Measurements from ENCODE around the gene C1orf87. TPM values are rescaled to one million over a fixed set of nuclear protein-coding genes. Genes with fewer than 3 reads are reported as not detected.

Gene C1orf87
- total and polyA plus RNA-seq, 2 donors (not counting 1 experiment from before 2014, with no cell fraction given), result 0.10 to 0.50 TPM

DNA sequence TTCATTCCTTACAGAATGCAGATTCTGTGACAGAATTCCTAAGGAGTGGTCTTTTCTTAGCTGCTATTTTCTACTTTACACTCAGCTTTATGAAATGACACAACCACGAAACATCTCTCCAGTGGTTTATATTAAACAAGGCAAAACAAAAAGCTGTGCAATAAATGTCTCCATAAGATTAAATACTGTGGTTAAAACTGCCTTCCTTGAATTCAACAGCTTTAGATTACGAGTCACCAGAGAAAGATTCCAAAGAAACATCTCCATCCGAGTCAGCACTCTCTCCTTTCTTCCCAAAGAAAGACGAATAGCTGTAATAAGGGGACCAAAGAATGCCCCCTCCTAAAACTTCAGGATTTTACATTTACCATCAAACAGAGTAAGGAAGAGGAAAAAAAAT lies 4.6 kb upstream of the C1orf87 start:
- Histone ChIP-seq H3K79me2 (ENCODE audit: control insufficient read depth, insufficient read depth, low read length) (no peaks in the 10 kb centered on the region), H3K4me1 (ENCODE audit: control insufficient read depth, extremely low read depth, insufficient read depth, low read length) (no peaks in the 10 kb centered on the region), H3K27me3 (ENCODE audit: control insufficient read depth, insufficient read depth, low read length) (no peaks in the 10 kb centered on the region), H3K9ac (ENCODE audit: insufficient read depth, low read length) (no peak overlapping the region), H3K9me3 (ENCODE audit: control insufficient read depth, insufficient read depth, low read depth, low read length) (no peaks in the 10 kb centered on the region), H3K36me3 (ENCODE audit: control insufficient read depth, insufficient read depth, low read length) (no peaks in the 10 kb centered on the region), H3K27ac (ENCODE audit: insufficient read depth, low read length) (no peak overlapping the region), H4K20me1 (ENCODE audit: control insufficient read depth, extremely low read depth, insufficient read depth, low read length) (no peaks in the 10 kb centered on the region), H3K4me3 (replicated peaks in 1 of 4; ENCODE audit: control extremely low read depth in 1 of 4, insufficient read depth in 1 of 4, low read depth in 3 of 4, low read length in 4 of 4) (no peak overlapping the region), H2AFZ (ENCODE audit: low read length) (no peak overlapping the region), H3K4me2 (ENCODE audit: extremely low read depth, insufficient read depth, low read length) (no peak overlapping the region)
- peak; percentile 52 to 56 for DNase-seq (ENCODE audit: low read depth in 2 of 2)
- TF ChIP-seq, protein P1, sequence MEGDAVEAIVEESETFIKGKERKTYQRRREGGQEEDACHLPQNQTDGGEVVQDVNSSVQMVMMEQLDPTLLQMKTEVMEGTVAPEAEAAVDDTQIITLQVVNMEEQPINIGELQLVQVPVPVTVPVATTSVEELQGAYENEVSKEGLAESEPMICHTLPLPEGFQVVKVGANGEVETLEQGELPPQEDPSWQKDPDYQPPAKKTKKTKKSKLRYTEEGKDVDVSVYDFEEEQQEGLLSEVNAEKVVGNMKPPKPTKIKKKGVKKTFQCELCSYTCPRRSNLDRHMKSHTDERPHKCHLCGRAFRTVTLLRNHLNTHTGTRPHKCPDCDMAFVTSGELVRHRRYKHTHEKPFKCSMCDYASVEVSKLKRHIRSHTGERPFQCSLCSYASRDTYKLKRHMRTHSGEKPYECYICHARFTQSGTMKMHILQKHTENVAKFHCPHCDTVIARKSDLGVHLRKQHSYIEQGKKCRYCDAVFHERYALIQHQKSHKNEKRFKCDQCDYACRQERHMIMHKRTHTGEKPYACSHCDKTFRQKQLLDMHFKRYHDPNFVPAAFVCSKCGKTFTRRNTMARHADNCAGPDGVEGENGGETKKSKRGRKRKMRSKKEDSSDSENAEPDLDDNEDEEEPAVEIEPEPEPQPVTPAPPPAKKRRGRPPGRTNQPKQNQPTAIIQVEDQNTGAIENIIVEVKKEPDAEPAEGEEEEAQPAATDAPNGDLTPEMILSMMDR (conservative IDR thresholded peaks at IDR 0.05 in 1 of 2, IDR thresholded peaks at IDR 0.05 in 1 of 2; ENCODE audit: low read depth in 1 of 2, low read length in 2 of 2), result no peak
- no peak for TF ChIP-seq EZH2 (IDR thresholded peaks at IDR 0.05; ENCODE audit: low read length, missing control alignments)

DNA sequence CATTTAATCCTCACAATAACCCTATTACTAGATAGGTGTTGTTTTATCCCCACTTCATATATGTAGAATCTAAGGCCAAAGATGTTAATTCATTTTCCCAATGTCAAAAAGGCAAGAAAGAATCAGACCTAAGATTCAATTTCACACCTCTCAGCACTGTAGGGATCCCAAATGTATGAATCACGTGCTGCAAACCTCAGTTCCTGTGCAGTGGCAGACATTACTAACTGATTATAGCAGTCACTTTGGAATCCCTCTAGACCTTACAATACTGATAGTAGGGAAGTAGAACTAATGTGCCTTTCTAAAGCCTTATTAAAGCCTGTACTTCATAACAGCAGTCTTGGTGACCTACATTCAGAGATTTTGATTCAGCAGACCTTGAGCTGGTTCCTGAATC lies 2.3 kb downstream of the C1orf87 start:
- Histone ChIP-seq H3K27ac (ENCODE audit: insufficient read depth, low read length) (no peak overlapping the region), H3K4me1 (ENCODE audit: control insufficient read depth, extremely low read depth, insufficient read depth, low read length) (peaks cover 7% of the 10 kb centered on the region), H3K9me3 (ENCODE audit: control insufficient read depth, insufficient read depth, low read depth, low read length) (no peaks in the 10 kb centered on the region), H2AFZ (ENCODE audit: low read length) (no peak overlapping the region), H3K27me3 (ENCODE audit: control insufficient read depth, insufficient read depth, low read length) (no peaks in the 10 kb centered on the region), H3K4me2 (ENCODE audit: extremely low read depth, insufficient read depth, low read length) (no peak overlapping the region), H3K4me3 (replicated peaks in 1 of 4; ENCODE audit: control extremely low read depth in 1 of 4, insufficient read depth in 1 of 4, low read depth in 3 of 4, low read length in 4 of 4) (no peak overlapping the region), H3K36me3 (ENCODE audit: control insufficient read depth, insufficient read depth, low read length) (no peaks in the 10 kb centered on the region), H3K9ac (ENCODE audit: insufficient read depth, low read length) (no peak overlapping the region), H4K20me1 (ENCODE audit: control insufficient read depth, extremely low read depth, insufficient read depth, low read length) (no peaks in the 10 kb centered on the region), H3K79me2 (ENCODE audit: control insufficient read depth, insufficient read depth, low read length) (no peaks in the 10 kb centered on the region)
- TF ChIP-seq, protein P1 (conservative IDR thresholded peaks at IDR 0.05 in 1 of 2, IDR thresholded peaks at IDR 0.05 in 1 of 2; ENCODE audit: low read depth in 1 of 2, low read length in 2 of 2), result no peak
- no peak for TF ChIP-seq EZH2 (IDR thresholded peaks at IDR 0.05; ENCODE audit: low read length, missing control alignments)
- peak in 1 of 2 donors; percentile 21 for DNase-seq (ENCODE audit: low read depth in 2 of 2)

DNA sequence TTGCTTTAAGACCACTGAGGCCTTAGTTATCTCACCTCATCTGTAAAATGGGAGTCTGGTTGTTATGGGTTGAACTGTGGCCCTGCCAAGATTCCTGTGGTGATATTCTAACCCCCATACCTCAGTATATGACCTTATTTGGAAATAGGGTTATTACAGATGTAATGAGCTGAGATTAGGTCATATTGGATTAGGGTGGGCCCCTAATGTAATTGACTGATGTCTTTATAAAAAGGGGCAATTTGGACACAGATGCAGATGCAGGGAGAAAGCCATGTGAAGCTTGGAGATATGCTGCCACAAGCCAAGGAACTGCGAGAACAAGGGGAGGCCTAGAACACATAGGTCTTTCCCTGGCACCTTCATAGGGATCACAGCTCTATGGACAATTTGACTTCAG lies 3.9 kb downstream of the C1orf87 start:
- no peak overlapping the region for H2AFZ ChIP-seq (ENCODE audit: low read length)
- H3K79me2 ChIP-seq (ENCODE audit: control insufficient read depth, insufficient read depth, low read length), result no peaks in the 10 kb centered on the region
- H4K20me1 ChIP-seq (ENCODE audit: control insufficient read depth, extremely low read depth, insufficient read depth, low read length), result no peaks in the 10 kb centered on the region
- no peak for TF ChIP-seq EZH2 (IDR thresholded peaks at IDR 0.05; ENCODE audit: low read length, missing control alignments)
- TF ChIP-seq, protein P1 (conservative IDR thresholded peaks at IDR 0.05 in 1 of 2, IDR thresholded peaks at IDR 0.05 in 1 of 2; ENCODE audit: low read depth in 1 of 2, low read length in 2 of 2), result no peak
- peak in 1 of 2 donors; percentile 17 for DNase-seq (ENCODE audit: low read depth in 2 of 2)
- no peak overlapping the region for H3K4me2 ChIP-seq (ENCODE audit: extremely low read depth, insufficient read depth, low read length)
- H3K27me3 ChIP-seq (ENCODE audit: control insufficient read depth, insufficient read depth, low read length), result no peaks in the 10 kb centered on the region
- H3K27ac ChIP-seq (ENCODE audit: insufficient read depth, low read length), result no peak overlapping the region
- no peak overlapping the region for H3K9ac ChIP-seq (ENCODE audit: insufficient read depth, low read length)
- no peaks in the 10 kb centered on the region for H3K9me3 ChIP-seq (ENCODE audit: control insufficient read depth, insufficient read depth, low read depth, low read length)
- H3K36me3 ChIP-seq (ENCODE audit: control insufficient read depth, insufficient read depth, low read length), result no peaks in the 10 kb centered on the region
- no peak overlapping the region for H3K4me3 ChIP-seq (replicated peaks in 1 of 4; ENCODE audit: control extremely low read depth in 1 of 4, insufficient read depth in 1 of 4, low read depth in 3 of 4, low read length in 4 of 4)
- H3K4me1 ChIP-seq (ENCODE audit: control insufficient read depth, extremely low read depth, insufficient read depth, low read length), result peaks cover 7% of the 10 kb centered on the region

Data from fibroblast of lung (primary cell).